Astrocyte (in vitro differentiated cells and primary cell): ENCODE measurements around the gene NACC1.

Source experiments
- CTCF ChIP-seq: IDR thresholded peaks from 2 replicates; pipeline ENCODE4 v1.5.1; 2011; ENCODE audit warnings: low read depth, mild to moderate bottlenecking, inconsistent platforms, low read length, moderate library complexity; ENCODE audit not compliant: insufficient read depth
- EZH2 ChIP-seq: IDR thresholded peaks from 2 replicates; pipeline ENCODE4 v1.6.1; 2012; ENCODE audit warnings: mild to moderate bottlenecking, low read length, inconsistent platforms; ENCODE audit not compliant: insufficient read depth

GRCh38 chr19:13152356-13152973, 34.4 kb downstream of the NACC1 start:
- TF ChIP-seq CTCF (no peak), EZH2 (no peak)
